GM12892 (cell line): ENCODE results near the gene CACNG3.

Source experiments
- POLR2A ChIP-seq: IDR thresholded peaks from 2 replicates; pipeline ENCODE4 v1.6.1; 2011; ENCODE audit warnings: low read depth, low read length, control low read depth
- POLR2AphosphoS5 ChIP-seq: IDR thresholded peaks from 2 replicates; pipeline ENCODE4 v1.6.1; 2011; ENCODE audit warnings: low read depth, low read length, control low read depth

DNA sequence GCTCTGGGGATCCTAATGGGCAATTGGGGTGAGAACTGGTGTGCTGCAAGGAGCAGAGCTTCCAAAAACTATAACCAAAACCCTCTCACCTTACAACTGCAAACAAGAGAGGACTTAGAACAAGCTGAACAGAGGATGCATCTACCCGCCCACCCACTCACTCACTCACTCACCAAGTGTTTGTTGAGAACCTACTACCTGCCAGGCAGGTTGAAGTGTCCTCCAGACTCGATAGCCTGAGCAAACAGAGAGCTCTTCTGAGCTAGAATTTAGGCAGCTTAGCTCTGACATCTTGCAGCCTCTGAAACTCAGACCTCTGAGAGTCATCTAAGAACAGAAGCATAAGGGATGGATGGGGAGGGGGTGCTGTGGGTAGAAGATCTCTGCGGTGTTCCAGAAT is 41.2 kb downstream of the CACNG3 start:
- no peak for TF ChIP-seq POLR2A
- no peak for TF ChIP-seq POLR2AphosphoS5
